ENCODE results near the gene RBMS3. TPM values are rescaled to one million over a fixed set of nuclear protein-coding genes. Genes with fewer than 3 reads are reported as not detected.

Gene RBMS3
- total RNA-seq, 2 donors from 2014 or later: 1.4 to 3.5 TPM

DNA sequence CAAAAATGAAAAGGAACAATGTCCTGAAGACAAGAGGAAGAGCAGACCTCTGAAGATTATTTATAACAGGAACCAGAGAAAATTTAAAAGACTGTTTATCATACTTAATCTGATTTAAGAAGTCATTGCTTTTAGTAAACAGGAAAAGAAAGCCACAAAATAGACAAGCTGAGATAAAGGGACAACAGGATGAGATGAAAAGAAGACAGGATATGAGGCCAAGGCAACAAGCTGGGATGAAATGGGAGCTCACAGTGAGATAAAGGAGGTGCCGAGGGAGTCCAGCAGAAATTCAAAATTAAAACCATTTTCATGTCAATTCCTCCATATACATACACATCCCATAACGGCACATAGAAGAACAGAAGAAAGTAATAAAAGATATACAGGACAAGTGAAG lies 277.0 kb downstream of the RBMS3 start:
- no peaks in the 10 kb centered on the region for H3K27me3 Mint-ChIP-seq
- no peaks in the 10 kb centered on the region for H3K36me3 Mint-ChIP-seq
- peaks cover 4% of the 10 kb centered on the region for H3K9me3 Mint-ChIP-seq
- no peak overlapping the region for H3K4me3 Mint-ChIP-seq
- H3K4me1 Mint-ChIP-seq (ENCODE audit: low read depth in 2 of 2): no peaks in the 10 kb centered on the region
- ATAC-seq (no peak), DNase-seq (ENCODE audit: low spot score) (no peak)
- no peak overlapping the region for H3K27ac Mint-ChIP-seq

DNA sequence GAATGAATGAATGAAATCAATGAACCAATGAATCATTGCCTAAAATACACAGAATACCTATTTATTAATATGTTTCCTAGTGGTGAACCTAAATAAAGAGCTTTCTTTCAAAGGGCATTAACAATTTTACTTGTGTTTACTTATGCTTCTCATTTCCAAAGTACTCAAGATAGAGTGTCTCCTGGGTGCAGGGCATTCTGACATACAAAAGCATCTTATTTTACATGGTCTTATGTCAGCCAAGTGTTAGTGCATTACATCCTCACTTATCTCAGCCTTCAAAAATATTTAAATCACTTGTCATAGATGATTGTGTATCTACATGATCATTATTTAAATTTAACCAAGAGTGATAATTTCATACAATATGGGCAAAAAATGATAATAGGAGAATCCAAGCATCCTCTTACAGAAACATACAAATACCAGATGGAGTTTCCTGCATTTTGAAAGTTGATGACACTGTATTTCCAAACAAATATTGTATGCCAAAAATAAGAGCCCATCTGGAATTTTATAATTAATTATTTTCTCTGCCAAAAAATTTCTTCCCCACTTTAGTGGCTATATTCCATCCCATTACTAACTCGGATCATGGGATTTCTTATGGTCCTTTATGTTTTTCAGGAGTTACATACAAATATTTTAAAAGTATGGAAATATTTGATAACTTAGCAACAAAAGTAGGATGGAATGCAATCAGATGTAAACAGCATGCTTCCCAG lies 279.0 kb downstream of the RBMS3 start:
- Mint-ChIP-seq H3K27ac (no peak overlapping the region), H3K9me3 (peaks cover 7% of the 10 kb centered on the region), H3K36me3 (no peaks in the 10 kb centered on the region), H3K27me3 (no peaks in the 10 kb centered on the region), H3K4me1 (ENCODE audit: low read depth in 2 of 2) (no peaks in the 10 kb centered on the region), H3K4me3 (no peak overlapping the region)
- ATAC-seq (no peak), DNase-seq (ENCODE audit: low spot score) (no peak)

DNA sequence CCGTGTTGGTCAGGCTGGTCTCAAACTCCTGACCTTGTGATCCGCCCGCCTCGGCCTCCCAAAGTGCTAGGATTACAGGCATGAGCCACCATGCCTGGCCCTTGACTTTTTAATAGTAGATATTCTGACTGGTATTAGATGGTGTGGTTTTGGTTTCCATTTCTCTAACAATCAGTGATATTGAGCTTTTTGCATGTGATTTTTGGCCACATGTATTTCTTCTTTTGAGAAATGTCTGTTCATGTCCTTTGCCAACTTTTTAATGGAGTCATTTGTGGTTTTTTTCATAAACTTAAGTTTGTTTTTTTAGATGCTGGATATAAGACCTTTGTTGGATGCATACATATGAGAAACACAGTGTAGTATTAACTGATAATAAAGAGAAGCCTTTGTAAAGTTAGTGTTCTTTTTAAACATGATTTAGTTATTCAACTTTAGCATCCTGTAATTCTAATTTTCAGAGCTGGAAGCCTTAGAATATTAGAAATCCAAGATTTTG lies 280.8 kb downstream of the RBMS3 start:
- H3K4me1 Mint-ChIP-seq (ENCODE audit: low read depth in 2 of 2): no peaks in the 10 kb centered on the region
- no peak for ATAC-seq
- no peak overlapping the region for H3K27ac Mint-ChIP-seq
- DNase-seq (ENCODE audit: low spot score): no peak
- H3K9me3 Mint-ChIP-seq: peaks cover 7% of the 10 kb centered on the region
- no peaks in the 10 kb centered on the region for H3K36me3 Mint-ChIP-seq
- no peaks in the 10 kb centered on the region for H3K27me3 Mint-ChIP-seq
- no peak overlapping the region for H3K4me3 Mint-ChIP-seq

DNA sequence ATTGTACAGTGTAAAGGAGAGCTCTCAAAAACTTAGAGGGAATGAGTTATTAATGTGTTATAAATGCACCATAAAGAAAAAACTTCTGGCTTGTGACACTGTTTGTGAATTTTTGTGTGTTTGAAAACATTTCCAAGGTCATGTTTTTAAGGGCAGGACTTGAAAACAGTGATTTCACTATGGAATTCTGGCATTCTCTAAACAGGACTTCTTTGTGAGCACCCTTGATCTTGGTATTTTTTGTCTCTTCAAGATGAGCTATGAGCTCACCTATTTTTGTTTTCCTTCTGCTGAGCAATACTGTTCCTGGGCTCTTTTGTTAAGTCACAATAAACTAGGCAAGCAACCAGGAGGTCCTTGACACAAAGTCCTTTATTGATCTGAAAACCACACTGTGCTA lies 284.4 kb downstream of the RBMS3 start:
- H3K9me3 Mint-ChIP-seq: peaks cover 6% of the 10 kb centered on the region
- H3K27me3 Mint-ChIP-seq: no peaks in the 10 kb centered on the region
- H3K36me3 Mint-ChIP-seq: no peaks in the 10 kb centered on the region
- DNase-seq (ENCODE audit: low spot score) (no peak), ATAC-seq (no peak)
- H3K4me1 Mint-ChIP-seq (ENCODE audit: low read depth in 2 of 2): no peaks in the 10 kb centered on the region
- H3K4me3 Mint-ChIP-seq: no peak overlapping the region
- H3K27ac Mint-ChIP-seq: no peak overlapping the region

DNA sequence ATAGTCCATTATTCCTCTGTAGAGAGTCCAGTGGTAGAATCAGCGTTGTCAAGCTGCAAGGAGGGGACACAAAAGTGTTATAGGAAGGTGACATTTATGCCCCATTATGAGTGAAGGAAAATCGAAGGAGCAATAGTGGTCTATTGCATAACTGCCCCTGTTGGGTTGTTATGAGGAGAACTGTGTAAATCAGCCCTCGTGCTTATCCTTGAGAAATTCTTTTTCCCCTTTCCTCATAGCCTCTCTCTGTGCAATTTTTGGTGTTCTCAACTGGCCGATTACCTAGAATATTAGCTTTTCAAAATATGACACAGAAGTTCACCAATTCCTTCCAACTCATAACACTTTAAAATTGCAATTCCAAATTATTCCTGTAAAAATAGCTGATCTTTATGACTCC lies 286.6 kb downstream of the RBMS3 start:
- ATAC-seq (no peak), DNase-seq (ENCODE audit: low spot score) (no peak)
- Mint-ChIP-seq H3K9me3 (peaks cover 15% of the 10 kb centered on the region), H3K27me3 (no peaks in the 10 kb centered on the region), H3K4me1 (ENCODE audit: low read depth in 2 of 2) (no peaks in the 10 kb centered on the region), H3K4me3 (no peak overlapping the region), H3K27ac (no peak overlapping the region), H3K36me3 (no peaks in the 10 kb centered on the region)

DNA sequence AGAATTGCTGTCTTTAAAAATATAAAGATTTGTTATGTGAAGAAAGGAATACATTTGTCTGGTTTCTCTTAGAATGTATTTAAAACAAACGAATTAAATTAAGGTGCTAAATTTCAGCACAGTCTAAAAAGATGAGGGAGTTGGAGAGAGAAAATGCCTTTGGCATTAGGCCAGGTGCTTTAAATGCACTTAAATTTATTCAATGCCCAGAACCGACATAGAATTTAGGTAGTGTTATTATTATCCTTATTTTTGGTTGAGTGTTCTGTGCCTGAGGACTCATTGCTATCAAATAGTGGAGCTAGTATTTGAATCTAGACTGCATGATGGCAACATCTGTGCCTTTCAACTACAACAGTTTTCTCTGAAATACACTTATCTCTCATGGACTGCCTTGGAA lies 287.5 kb downstream of the RBMS3 start:
- Mint-ChIP-seq H3K4me3 (no peak overlapping the region), H3K27ac (no peak overlapping the region)
- ATAC-seq: no peak

DNA sequence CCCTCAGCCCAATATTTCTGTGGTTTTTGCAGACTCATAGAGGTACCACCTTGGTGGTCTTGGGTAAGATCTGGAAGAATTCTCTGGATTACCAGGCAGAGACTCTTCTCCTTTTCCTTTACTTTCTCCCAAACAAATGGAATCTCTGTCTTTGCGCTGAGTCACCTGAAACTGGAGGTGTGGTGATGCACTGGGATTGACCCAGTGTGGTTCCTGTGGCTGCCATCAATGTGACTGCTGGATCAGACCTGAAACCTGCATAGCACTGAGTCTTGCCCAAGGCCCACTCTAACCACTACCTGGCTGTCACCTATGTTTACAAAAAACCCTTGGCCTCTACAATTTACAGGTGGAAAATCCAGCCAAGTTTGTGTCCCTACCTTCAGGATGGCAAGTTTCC lies 295.3 kb downstream of the RBMS3 start:
- Mint-ChIP-seq H3K27me3 (no peaks in the 10 kb centered on the region), H3K4me1 (ENCODE audit: low read depth in 2 of 2) (no peaks in the 10 kb centered on the region), H3K36me3 (no peaks in the 10 kb centered on the region), H3K4me3 (no peak overlapping the region), H3K27ac (no peak overlapping the region), H3K9me3 (peaks cover 23% of the 10 kb centered on the region)
- ATAC-seq: no peak
- no peak for DNase-seq (ENCODE audit: low spot score)

More for the DNA sequence above, 287.5 kb downstream of the RBMS3 start:
- Mint-ChIP-seq H3K9me3 (peaks cover 16% of the 10 kb centered on the region), H3K4me1 (ENCODE audit: low read depth in 2 of 2) (no peaks in the 10 kb centered on the region), H3K27me3 (no peaks in the 10 kb centered on the region), H3K36me3 (no peaks in the 10 kb centered on the region)
- no peak for DNase-seq (ENCODE audit: low spot score)

DNA sequence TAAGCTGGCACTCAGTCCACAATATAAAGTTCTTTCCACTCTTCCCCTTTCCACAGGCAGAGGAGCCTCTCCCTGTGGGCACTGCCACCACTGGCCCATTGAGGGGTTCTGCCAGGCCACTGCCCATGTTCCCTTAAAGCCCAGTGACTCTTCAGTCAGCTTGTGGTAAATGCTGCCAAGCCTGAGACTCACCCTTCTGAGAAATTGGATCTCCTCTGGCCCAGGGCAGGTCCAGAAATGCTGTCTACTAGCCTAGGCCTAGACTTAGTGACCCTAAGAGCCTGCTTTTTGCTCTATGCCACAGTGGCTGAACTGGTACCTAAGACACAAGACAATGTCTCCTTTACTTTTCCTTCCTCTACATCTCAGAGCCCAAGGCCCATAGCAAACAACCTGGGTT lies 295.8 kb downstream of the RBMS3 start:
- Mint-ChIP-seq H3K27ac (no peak overlapping the region), H3K4me1 (ENCODE audit: low read depth in 2 of 2) (no peaks in the 10 kb centered on the region)
- no peak for ATAC-seq

DNA sequence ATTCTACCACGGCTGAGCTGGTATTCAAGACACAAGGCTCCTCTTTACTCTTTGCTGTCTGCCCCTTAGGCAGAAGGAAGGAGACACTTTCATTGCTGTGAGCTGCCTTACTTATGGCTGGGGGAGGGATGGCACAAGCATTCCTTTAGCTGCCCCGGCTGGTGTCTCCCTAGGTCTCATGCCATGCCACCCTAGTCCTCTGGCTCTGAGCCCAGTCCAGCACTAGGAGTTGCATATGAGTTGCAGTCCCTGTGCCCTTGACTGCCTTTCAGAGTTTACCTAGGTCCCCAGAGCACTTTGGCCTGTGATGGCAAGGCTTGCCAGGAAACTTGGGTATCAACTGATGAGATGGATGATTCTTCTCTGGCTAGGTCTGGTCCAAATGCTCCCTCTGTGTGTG lies 296.4 kb downstream of the RBMS3 start:
- Mint-ChIP-seq H3K36me3 (no peaks in the 10 kb centered on the region), H3K4me3 (no peak overlapping the region), H3K27ac (no peak overlapping the region), H3K4me1 (ENCODE audit: low read depth in 2 of 2) (no peaks in the 10 kb centered on the region), H3K27me3 (no peaks in the 10 kb centered on the region), H3K9me3 (peaks cover 20% of the 10 kb centered on the region)
- DNase-seq (ENCODE audit: low spot score): no peak
- ATAC-seq: no peak

More for the DNA sequence above, 295.8 kb downstream of the RBMS3 start:
- H3K36me3 Mint-ChIP-seq: no peaks in the 10 kb centered on the region
- H3K27me3 Mint-ChIP-seq: no peaks in the 10 kb centered on the region
- DNase-seq (ENCODE audit: low spot score): no peak
- peaks cover 23% of the 10 kb centered on the region for H3K9me3 Mint-ChIP-seq
- no peak overlapping the region for H3K4me3 Mint-ChIP-seq

DNA sequence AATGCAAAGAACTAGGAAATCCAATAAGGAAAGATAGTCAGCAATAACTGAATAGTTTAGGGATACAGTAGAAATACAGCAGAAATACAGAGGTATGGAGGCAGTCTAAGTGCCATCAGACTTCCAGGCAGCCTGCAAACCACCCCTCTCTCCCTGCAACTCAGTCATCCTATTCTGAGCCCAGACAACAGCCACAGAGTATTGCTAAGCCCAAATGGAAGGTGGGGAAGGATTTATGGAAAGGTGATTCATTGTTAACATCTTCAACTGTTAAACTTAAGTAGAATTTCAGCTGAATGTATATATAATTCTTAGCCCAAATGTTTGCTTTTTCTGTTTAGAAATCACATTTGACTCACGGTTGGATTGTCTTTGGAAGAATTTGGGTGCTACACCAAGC lies 300.4 kb downstream of the RBMS3 start:
- H3K27me3 Mint-ChIP-seq: no peaks in the 10 kb centered on the region
- no peak overlapping the region for H3K27ac Mint-ChIP-seq
- H3K4me3 Mint-ChIP-seq: no peak overlapping the region
- peaks cover 6% of the 10 kb centered on the region for H3K9me3 Mint-ChIP-seq
- DNase-seq (ENCODE audit: low spot score): no peak
- no peaks in the 10 kb centered on the region for H3K36me3 Mint-ChIP-seq
- no peaks in the 10 kb centered on the region for H3K4me1 Mint-ChIP-seq (ENCODE audit: low read depth in 2 of 2)
- ATAC-seq: no peak

DNA sequence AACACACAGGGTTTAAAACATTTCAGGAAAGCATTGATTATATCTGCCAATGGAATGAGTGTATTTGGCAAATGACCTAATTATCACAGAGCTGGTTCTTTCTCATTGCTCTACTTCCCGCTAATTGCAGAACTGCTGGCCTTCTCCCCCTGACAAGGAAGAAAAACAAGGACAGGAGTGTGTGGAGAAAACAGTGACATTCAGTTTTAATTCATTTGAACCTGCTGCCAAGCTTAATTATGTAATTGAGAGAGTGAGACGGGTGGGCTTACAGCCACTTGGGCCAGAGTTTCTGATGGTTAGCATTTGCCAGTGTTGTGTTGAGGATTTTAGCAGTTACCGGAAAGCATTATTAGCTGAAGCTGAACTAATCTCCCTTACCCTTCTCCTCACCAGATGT lies 301.4 kb downstream of the RBMS3 start:
- ATAC-seq (no peak), DNase-seq (ENCODE audit: low spot score) (no peak)
- H3K4me3 Mint-ChIP-seq: no peak overlapping the region
- no peaks in the 10 kb centered on the region for H3K27me3 Mint-ChIP-seq
- H3K9me3 Mint-ChIP-seq: peaks cover 6% of the 10 kb centered on the region
- H3K27ac Mint-ChIP-seq: no peak overlapping the region
- H3K36me3 Mint-ChIP-seq: no peaks in the 10 kb centered on the region
- H3K4me1 Mint-ChIP-seq (ENCODE audit: low read depth in 2 of 2): no peaks in the 10 kb centered on the region

DNA sequence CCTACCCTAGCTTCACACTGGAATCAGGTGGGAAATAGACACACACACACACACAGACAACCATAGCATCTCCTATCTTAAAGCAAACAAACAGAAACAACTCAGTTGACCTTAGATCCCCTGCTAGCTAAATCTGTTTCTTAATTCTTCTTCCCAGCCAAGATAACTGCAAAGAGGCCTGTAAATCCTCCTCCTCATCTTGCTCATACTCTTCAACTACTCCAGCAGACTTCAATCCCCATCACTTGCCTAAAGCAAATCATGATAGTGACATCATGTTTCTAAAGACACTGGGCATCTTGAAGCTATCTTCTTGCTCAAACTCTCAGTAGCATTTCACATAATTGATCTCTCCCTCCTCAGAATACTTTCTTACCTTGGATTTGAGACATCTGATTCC lies 303.0 kb downstream of the RBMS3 start:
- H3K36me3 Mint-ChIP-seq: no peaks in the 10 kb centered on the region
- no peaks in the 10 kb centered on the region for H3K27me3 Mint-ChIP-seq

DNA sequence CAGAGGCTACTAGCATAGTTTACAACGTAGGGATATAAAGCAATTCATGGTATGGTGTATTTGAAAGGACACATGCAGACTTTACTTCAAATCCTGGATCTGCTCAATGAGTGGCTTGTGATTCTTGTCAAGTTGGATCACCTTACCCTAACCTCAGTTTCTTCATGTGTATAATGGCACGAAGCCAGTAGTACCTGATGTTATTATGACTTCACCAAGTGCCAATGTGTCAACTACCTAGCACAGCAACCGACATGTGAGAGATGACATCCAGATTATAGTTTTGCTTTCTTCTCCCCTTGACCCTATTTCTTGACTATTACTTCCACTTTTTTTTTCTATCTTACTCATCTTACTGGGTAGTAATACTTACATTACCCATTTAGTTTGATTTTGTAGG lies 304.5 kb downstream of the RBMS3 start:
- Mint-ChIP-seq H3K9me3 (peaks cover 3% of the 10 kb centered on the region), H3K4me3 (no peak overlapping the region), H3K27me3 (no peaks in the 10 kb centered on the region), H3K4me1 (ENCODE audit: low read depth in 2 of 2) (no peaks in the 10 kb centered on the region), H3K36me3 (no peaks in the 10 kb centered on the region), H3K27ac (no peak overlapping the region)
- ATAC-seq (no peak), DNase-seq (ENCODE audit: low spot score) (no peak)

More for the DNA sequence above, 303.0 kb downstream of the RBMS3 start:
- Mint-ChIP-seq H3K27ac (no peak overlapping the region), H3K4me1 (ENCODE audit: low read depth in 2 of 2) (no peaks in the 10 kb centered on the region), H3K4me3 (no peak overlapping the region), H3K9me3 (peaks cover 3% of the 10 kb centered on the region)
- ATAC-seq (no peak), DNase-seq (ENCODE audit: low spot score) (no peak)

DNA sequence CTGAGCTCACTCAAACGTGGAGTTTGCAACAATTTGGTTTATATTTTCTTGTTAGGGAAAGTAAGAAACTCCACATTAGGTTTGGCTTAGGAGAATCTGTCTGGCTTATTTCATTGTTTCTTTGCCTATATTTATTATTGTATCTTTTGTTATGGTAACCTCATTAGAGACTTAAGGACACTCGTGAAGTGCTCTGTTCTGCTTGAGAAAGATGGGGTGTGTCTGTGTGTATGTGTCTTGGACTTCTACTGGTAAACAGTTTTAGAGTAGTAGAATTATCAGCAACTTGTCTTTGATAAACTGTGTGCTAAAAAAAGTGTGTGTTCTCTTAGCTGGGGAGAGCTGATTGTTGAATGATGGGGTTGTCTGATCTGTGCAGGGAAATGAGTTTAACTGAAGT lies 306.5 kb downstream of the RBMS3 start:
- Mint-ChIP-seq H3K27me3 (no peaks in the 10 kb centered on the region), H3K9me3 (peaks cover 3% of the 10 kb centered on the region), H3K4me3 (no peak overlapping the region), H3K27ac (no peak overlapping the region), H3K4me1 (ENCODE audit: low read depth in 2 of 2) (no peaks in the 10 kb centered on the region), H3K36me3 (no peaks in the 10 kb centered on the region)
- ATAC-seq: no peak
- DNase-seq (ENCODE audit: low spot score): no peak

DNA sequence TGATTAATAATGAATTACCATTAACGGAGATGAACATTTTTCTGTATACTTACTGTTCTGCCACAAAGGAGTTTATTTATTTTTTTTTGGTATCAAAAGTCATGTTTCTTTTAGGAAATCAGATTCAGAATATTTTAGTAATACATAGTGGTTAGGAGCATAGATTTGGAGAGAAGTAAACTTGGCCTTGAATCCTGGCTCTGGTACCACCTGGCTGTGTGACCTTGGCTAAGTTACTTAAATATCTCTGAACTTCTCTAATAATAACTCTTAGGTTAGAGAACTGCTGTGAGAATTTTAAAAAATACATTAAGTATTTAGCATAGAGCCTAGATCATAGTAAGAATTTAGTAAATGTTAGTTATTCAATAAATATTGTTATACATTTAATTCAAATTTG lies 309.1 kb downstream of the RBMS3 start:
- Mint-ChIP-seq H3K27ac (no peak overlapping the region), H3K36me3 (no peaks in the 10 kb centered on the region), H3K9me3 (peaks cover 3% of the 10 kb centered on the region), H3K27me3 (no peaks in the 10 kb centered on the region), H3K4me1 (ENCODE audit: low read depth in 2 of 2) (no peaks in the 10 kb centered on the region), H3K4me3 (no peak overlapping the region)
- ATAC-seq (no peak), DNase-seq (ENCODE audit: low spot score) (no peak)
